Activated T-cell treated with anti-CD3 and anti-CD28 coated beads, Interleukin-2, amount 50 U/mL, for 72 hours (primary cell): ENCODE data around the gene DCAF11. TPM values are rescaled to one million over a fixed set of nuclear protein-coding genes. Genes with fewer than 3 reads are reported as not detected.
A peak's percentile ranks its signal among the peaks of the same experiment; 100 is the strongest.
"Not testable (repeated sequence)": the region's sequence is repeated elsewhere in the genome, so short reads cannot be mapped to it uniquely, and the experiment has no call there.

ENCODE experiments used
- ATAC-seq, 2 donors: fragments of 150-1000 bp; cut with Tn5 transposase; replicated peaks in 1 of 2; 2 replicates each; pipeline ENCODE4 v1.10.0; 2021; ENCODE audit warnings: moderate library complexity in 2 of 2, mild to moderate bottlenecking in 1 of 2
- DNase-seq, 2 donors: peaks; one replicate each; pipeline ENCODE4 v3.0.0; 2021 to 2022; ENCODE audit warnings: mixed read lengths in 1 of 2
- H3K27ac Mint-ChIP-seq: one replicate; pipeline ENCODE4 v1.8.0; 2022; ENCODE audit warnings: mild to moderate bottlenecking, moderate library complexity, mixed read lengths
- H3K27me3 Mint-ChIP-seq: one replicate; pipeline ENCODE4 v1.8.0; 2022; ENCODE audit warnings: low read depth, mixed read lengths
- H3K36me3 Mint-ChIP-seq, 2 donors: one replicate each; pipeline ENCODE4 v1.8.0; 2022; ENCODE audit warnings: mixed read lengths in 2 of 2, mild to moderate bottlenecking in 1 of 2; ENCODE audit not compliant: insufficient read depth in 2 of 2
- H3K4me1 Mint-ChIP-seq: one replicate; pipeline ENCODE4 v1.8.0; 2022; ENCODE audit warnings: low read depth, mixed read lengths
- H3K4me3 Mint-ChIP-seq, 2 donors: one replicate each; pipeline ENCODE4 v1.8.0; 2022; ENCODE audit warnings: mild to moderate bottlenecking in 2 of 2, mixed read lengths in 2 of 2, moderate library complexity in 2 of 2
- H3K9me3 Mint-ChIP-seq, 2 donors: one replicate each; pipeline ENCODE4 v1.8.0; 2022; ENCODE audit warnings: mixed read lengths in 2 of 2
- total RNA-seq, 2 donors: library from RNA; stranded (reverse); gene quantifications; one replicate each; pipeline ENCODE4 v1.2.3, GENCODE V29; 2022

Gene DCAF11
- total RNA-seq, 2 donors from 2014 or later, result 109 to 124 TPM

GRCh38 chr14:24095271-24096068, 19.1 kb upstream of the DCAF11 start:
- peaks cover 18 to 32% of the 10 kb centered on the region in 2 donors for H3K36me3 Mint-ChIP-seq

GRCh38 chr14:24096545-24097181, 17.9 kb upstream of the DCAF11 start:
- H3K9me3 Mint-ChIP-seq, result no peaks in the 10 kb centered on the region
- peaks cover 32% of the 10 kb centered on the region for H3K4me1 Mint-ChIP-seq
- H3K4me3 Mint-ChIP-seq, result peak overlapping the region; percentile 67 to 95
- H3K36me3 Mint-ChIP-seq, result peaks cover 20 to 32% of the 10 kb centered on the region in 2 donors
- no peak for ATAC-seq
- H3K27me3 Mint-ChIP-seq, result no peaks in the 10 kb centered on the region
- no peak for DNase-seq
- peak overlapping the region; percentile 62 for H3K27ac Mint-ChIP-seq

More at GRCh38 chr14:24095271-24096068, 19.1 kb upstream of the DCAF11 start:
- Mint-ChIP-seq H3K27ac (peak overlapping the region; percentile 99), H3K27me3 (no peaks in the 10 kb centered on the region), H3K9me3 (no peaks in the 10 kb centered on the region), H3K4me3 (peak overlapping the region; percentile 95 to 98), H3K4me1 (peaks cover 36% of the 10 kb centered on the region)
- peak; percentile 19 to 53 for ATAC-seq
- DNase-seq, result peak; percentile 62 to 74

DNA sequence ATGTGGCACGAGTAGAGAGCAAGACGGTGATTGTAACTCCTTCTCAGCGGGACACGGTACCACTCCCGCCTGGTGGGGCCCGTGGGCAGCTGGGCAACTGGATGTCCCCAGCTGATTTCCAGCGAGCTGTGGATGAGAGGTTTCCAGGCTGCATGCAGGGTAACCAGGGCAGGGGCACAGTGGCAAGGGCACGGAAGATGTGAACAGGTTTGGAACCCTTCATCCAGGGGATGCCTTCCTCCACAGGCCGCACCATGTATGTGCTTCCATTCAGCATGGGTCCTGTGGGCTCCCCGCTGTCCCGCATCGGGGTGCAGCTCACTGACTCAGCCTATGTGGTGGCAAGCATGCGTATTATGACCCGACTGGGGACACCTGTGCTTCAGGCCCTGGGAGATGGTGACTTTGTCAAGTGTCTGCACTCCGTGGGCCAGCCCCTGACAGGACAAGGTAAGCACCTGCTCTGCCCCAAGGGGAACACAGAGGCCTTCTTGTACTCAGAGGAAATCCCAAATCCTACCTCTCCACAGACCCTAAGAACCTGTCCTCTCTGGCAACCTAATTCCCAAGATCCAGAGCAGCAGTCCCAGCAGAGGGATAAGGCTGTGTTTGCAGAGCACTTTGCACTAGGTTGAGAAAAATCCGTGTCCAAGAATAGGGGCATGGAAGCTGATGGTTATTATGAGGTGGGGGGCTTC, 16.2 kb upstream of the DCAF11 start:
- DNase-seq (no peak), ATAC-seq (no peak)
- Mint-ChIP-seq H3K27ac (no peak overlapping the region), H3K27me3 (no peaks in the 10 kb centered on the region), H3K4me3 (no peak overlapping the region), H3K9me3 (no peaks in the 10 kb centered on the region), H3K4me1 (peaks cover 21% of the 10 kb centered on the region), H3K36me3 (peaks cover 23 to 43% of the 10 kb centered on the region in 2 donors)

GRCh38 chr14:24098927-24099813, 15.4 kb upstream of the DCAF11 start:
- H3K4me3 Mint-ChIP-seq, result no peak overlapping the region
- H3K9me3 Mint-ChIP-seq, result no peaks in the 10 kb centered on the region
- no peak overlapping the region for H3K27ac Mint-ChIP-seq
- ATAC-seq (no peak), DNase-seq (no peak)
- peaks cover 27 to 51% of the 10 kb centered on the region in 2 donors for H3K36me3 Mint-ChIP-seq
- peaks cover 16% of the 10 kb centered on the region for H3K4me1 Mint-ChIP-seq
- H3K27me3 Mint-ChIP-seq, result no peaks in the 10 kb centered on the region

GRCh38 chr14:24100197-24100981, 14.2 kb upstream of the DCAF11 start:
- peak overlapping the region; percentile 25 for H3K27ac Mint-ChIP-seq
- no peaks in the 10 kb centered on the region for H3K9me3 Mint-ChIP-seq
- no peak overlapping the region for H3K4me3 Mint-ChIP-seq
- no peaks in the 10 kb centered on the region for H3K27me3 Mint-ChIP-seq
- no peak for ATAC-seq
- DNase-seq, result no peak
- peaks cover 22 to 51% of the 10 kb centered on the region in 2 donors for H3K36me3 Mint-ChIP-seq
- peaks cover 13% of the 10 kb centered on the region for H3K4me1 Mint-ChIP-seq

DNA sequence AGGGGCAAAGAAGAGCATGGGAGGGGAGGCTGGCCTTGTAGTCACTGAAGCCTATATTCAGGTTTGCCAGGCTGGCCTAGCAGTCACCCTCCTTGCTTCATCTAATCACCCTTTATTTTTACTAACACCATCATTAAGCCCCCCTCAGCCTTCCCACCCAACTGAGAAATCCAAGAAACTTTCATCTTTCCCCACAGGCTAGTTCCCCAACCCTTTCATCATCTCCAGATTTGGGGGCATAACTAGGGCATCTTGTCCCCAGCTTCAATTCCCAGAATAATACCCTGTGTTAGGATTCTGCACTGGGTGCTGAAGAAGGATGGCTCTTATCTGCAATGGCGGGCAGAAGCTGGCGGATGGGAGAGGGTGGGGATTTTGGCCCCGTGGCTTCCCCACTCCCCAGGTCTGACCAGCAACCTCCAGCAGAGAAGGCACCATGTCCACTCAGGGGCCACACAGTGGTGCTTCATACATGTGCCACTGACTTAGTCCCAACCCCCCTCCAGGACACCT, 13.5 kb upstream of the DCAF11 start:
- Mint-ChIP-seq H3K36me3 (peaks cover 20 to 46% of the 10 kb centered on the region in 2 donors), H3K4me1 (peaks cover 8% of the 10 kb centered on the region), H3K27ac (peak overlapping the region; percentile 25), H3K27me3 (no peaks in the 10 kb centered on the region), H3K9me3 (no peaks in the 10 kb centered on the region), H3K4me3 (no peak overlapping the region)
- no peak for ATAC-seq
- no peak for DNase-seq

GRCh38 chr14:24102357-24103048, 12.1 kb upstream of the DCAF11 start:
- Mint-ChIP-seq H3K27me3 (no peaks in the 10 kb centered on the region), H3K4me3 (no peak overlapping the region), H3K9me3 (no peaks in the 10 kb centered on the region), H3K4me1 (no peaks in the 10 kb centered on the region), H3K36me3 (peaks cover 12 to 37% of the 10 kb centered on the region in 2 donors), H3K27ac (no peak overlapping the region)
- ATAC-seq (no peak), DNase-seq (no peak)

DNA sequence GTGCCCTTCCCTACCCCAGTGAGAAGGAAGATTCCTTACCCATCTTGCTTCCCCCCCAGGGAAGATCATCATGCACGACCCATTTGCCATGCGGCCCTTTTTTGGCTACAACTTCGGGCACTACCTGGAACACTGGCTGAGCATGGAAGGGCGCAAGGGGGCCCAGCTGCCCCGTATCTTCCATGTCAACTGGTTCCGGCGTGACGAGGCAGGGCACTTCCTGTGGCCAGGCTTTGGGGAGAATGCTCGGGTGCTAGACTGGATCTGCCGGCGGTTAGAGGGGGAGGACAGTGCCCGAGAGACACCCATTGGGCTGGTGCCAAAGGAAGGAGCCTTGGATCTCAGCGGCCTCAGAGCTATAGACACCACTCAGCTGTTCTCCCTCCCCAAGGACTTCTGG, 11.1 kb upstream of the DCAF11 start:
- Mint-ChIP-seq H3K27ac (no peak overlapping the region), H3K4me3 (no peak overlapping the region), H3K4me1 (peaks cover 4% of the 10 kb centered on the region), H3K36me3 (peaks cover 12 to 32% of the 10 kb centered on the region in 2 donors), H3K9me3 (no peaks in the 10 kb centered on the region), H3K27me3 (no peaks in the 10 kb centered on the region)
- DNase-seq, result no peak
- ATAC-seq, result no peak

GRCh38 chr14:24105609-24106239, 8.9 kb upstream of the DCAF11 start:
- not testable (repeated sequence) for H3K9me3 Mint-ChIP-seq, DNase-seq, ATAC-seq, H3K4me3 Mint-ChIP-seq, H3K27me3 Mint-ChIP-seq
- Mint-ChIP-seq H3K4me1 (peaks cover 19% of the 10 kb centered on the region), H3K27ac (peak overlapping the region; percentile 81), H3K36me3 (peaks cover 9 to 27% of the 10 kb centered on the region in 2 donors)

DNA sequence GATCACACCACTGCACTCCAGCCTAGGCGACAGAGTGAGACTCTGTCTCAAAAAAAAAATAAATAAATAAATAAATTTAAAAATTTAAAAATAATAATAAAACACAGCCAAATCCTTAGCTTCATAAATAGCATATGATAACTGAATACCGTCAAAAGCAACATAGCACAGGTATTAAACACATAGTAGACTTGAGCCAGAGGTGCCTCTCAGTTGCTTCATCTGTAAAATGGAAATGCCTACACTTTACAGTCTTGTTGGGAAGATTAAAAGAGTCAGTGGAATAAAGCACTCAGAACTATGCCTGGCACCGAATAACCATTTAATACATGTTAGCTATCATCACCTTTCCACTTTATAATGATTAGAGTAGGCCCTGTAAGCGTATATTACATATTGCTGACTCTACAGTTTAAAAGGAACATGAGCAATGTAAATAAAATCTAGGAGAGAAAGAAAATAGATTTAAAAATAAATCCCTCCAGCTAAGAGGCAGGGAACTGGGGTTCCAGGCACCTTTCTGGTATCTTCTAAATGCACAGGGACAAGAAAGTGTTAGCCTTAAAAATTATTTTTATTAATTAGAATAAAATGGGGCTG, 7.8 kb upstream of the DCAF11 start:
- H3K27ac Mint-ChIP-seq, result peak overlapping the region; percentile 22
- no peak overlapping the region for H3K4me3 Mint-ChIP-seq
- DNase-seq (no peak), ATAC-seq (no peak)
- no peaks in the 10 kb centered on the region for H3K9me3 Mint-ChIP-seq
- peaks cover 9 to 27% of the 10 kb centered on the region in 2 donors for H3K36me3 Mint-ChIP-seq
- H3K27me3 Mint-ChIP-seq, result no peaks in the 10 kb centered on the region
- peaks cover 19% of the 10 kb centered on the region for H3K4me1 Mint-ChIP-seq
